ENCODE measurements around the gene CDKL2.

- no peak for TF ChIP-seq CTCF (IDR thresholded peaks at IDR 0.05; ENCODE audit: insufficient read depth, low read length, poor library complexity, severe bottlenecking)
- TF ChIP-seq EZH2phosphoT487 (conservative IDR thresholded peaks at IDR 0.05; ENCODE audit: low read length), result no peak
Measured at GRCh38 chr4:75561789-75562188, 68.5 kb downstream of the CDKL2 start.
